MM.1S (cell line): Measurements from ENCODE around the gene KANK4.

ENCODE experiments used
- DNase-seq: peaks from one replicate; pipeline ENCODE4 v3.0.0-alpha.2; 2015
- H2AFZ ChIP-seq: fragments of 300-600 bp; sonication (generic); 2 replicates; pipeline ENCODE4 v1.6.0; 2016; ENCODE audit warnings: antibody characterized with exemption, low read length
- H3F3A ChIP-seq: fragments of 300-600 bp; sonication (generic); 2 replicates; pipeline ENCODE4 v1.6.1; 2016; ENCODE audit warnings: mild to moderate bottlenecking, antibody characterized with exemption, low read length, moderate library complexity, mixed read lengths; ENCODE audit not compliant: insufficient read depth
- H3K27ac ChIP-seq: fragments of 300-600 bp; sonication (generic); 2 replicates; pipeline ENCODE4 v1.5.1; 2016; ENCODE audit warnings: mild to moderate bottlenecking, low read length
- H3K27me3 ChIP-seq: fragments of 300-600 bp; sonication (generic); replicated peaks from 2 replicates; pipeline ENCODE4 v1.6.0; 2016; ENCODE audit warnings: low read length; ENCODE audit not compliant: insufficient read depth
- H3K36me3 ChIP-seq: fragments of 300-600 bp; sonication (generic); replicated peaks from 2 replicates; pipeline ENCODE4 v1.6.1; 2016; ENCODE audit warnings: mild to moderate bottlenecking, low read length, mixed read lengths; ENCODE audit not compliant: insufficient read depth
- H3K4me1 ChIP-seq: fragments of 300-600 bp; sonication (generic); 2 replicates; pipeline ENCODE4 v1.6.1; 2016; ENCODE audit warnings: low read length, mixed read lengths
- H3K4me2 ChIP-seq: fragments of 300-600 bp; sonication (generic); 2 replicates; pipeline ENCODE4 v1.6.0; 2016; ENCODE audit warnings: low read depth, low read length
- H3K4me3 ChIP-seq: fragments of 300-600 bp; sonication (generic); 2 replicates; pipeline ENCODE4 v1.5.1; 2016; ENCODE audit warnings: low read length, mixed read lengths
- H3K79me2 ChIP-seq: fragments of 300-600 bp; sonication (generic); 2 replicates; pipeline ENCODE4 v1.6.1; 2016; ENCODE audit warnings: mixed run types, low read length, mixed read lengths
- H3K9ac ChIP-seq: fragments of 300-600 bp; sonication (generic); 2 replicates; pipeline ENCODE4 v1.6.1; 2016; ENCODE audit warnings: low read length, mixed read lengths
- H3K9me2 ChIP-seq: fragments of 300-600 bp; sonication (generic); replicated peaks from 2 replicates; pipeline ENCODE4 v1.6.1; 2016; ENCODE audit warnings: mild to moderate bottlenecking, low read length, mixed read lengths; ENCODE audit not compliant: insufficient read depth
- H3K9me3 ChIP-seq: fragments of 300-600 bp; sonication (generic); replicated peaks from 2 replicates; pipeline ENCODE4 v1.6.1; 2016; ENCODE audit warnings: mild to moderate bottlenecking, low read length, mixed read lengths; ENCODE audit not compliant: insufficient read depth
- H4K20me1 ChIP-seq: fragments of 300-600 bp; sonication (generic); 2 replicates; pipeline ENCODE4 v1.6.1; 2016; ENCODE audit warnings: mild to moderate bottlenecking, low read length, moderate library complexity, mixed read lengths; ENCODE audit not compliant: insufficient read depth
- EZH2 ChIP-seq: fragments of 300-600 bp; sonication (generic); optimal IDR thresholded peaks from 2 replicates; pipeline ENCODE3; 2017; ENCODE audit warnings: low read depth, mild to moderate bottlenecking, antibody characterized with exemption, low read length, mixed read lengths
- EZH2phosphoT487 ChIP-seq: fragments of 300-600 bp; sonication (generic); IDR thresholded peaks from 2 replicates; pipeline ENCODE4 v1.6.1; 2018; ENCODE audit warnings: antibody characterized with exemption, low read length
- TF ChIP-seq, protein P1 (sequence below): fragments of 300-600 bp; sonication (generic); IDR thresholded peaks from 2 replicates; pipeline ENCODE4 v1.5.1; 2016; ENCODE audit warnings: antibody characterized with exemption, low read length, mixed read lengths

The KANK4 gene

DNA sequence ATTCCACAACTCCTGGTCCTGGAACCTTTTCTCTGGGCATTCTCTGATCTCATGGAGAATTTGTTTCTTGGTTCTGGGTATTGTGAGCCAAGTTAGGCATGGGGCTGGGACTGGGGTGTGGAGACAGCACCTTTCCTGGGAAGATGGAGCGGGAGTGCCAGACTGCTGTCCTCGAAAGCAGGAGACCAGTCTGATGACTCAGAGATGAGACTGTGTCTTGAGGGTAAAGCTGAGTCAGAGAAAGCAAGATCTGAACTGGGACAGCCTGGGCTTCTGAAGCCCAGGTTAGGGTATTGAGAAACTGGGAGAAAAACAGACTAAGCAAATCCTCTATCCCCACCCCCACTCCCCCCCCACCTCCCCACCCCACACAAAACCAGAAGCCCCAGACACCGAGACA lies 2.2 kb upstream of the KANK4 start:
- H3K9ac ChIP-seq = no peak overlapping the region
- H3K4me3 ChIP-seq = no peak overlapping the region
- H3K27ac ChIP-seq = no peak overlapping the region
- H3K36me3 ChIP-seq = no peaks in the 10 kb centered on the region
- no peaks in the 10 kb centered on the region for H4K20me1 ChIP-seq
- DNase-seq = no peak
- no peak overlapping the region for H2AFZ ChIP-seq
- H3F3A ChIP-seq = no peaks in the 10 kb centered on the region
- no peaks in the 10 kb centered on the region for H3K4me1 ChIP-seq
- no peak for TF ChIP-seq EZH2
- no peak for TF ChIP-seq EZH2phosphoT487
- TF ChIP-seq, protein P1, sequence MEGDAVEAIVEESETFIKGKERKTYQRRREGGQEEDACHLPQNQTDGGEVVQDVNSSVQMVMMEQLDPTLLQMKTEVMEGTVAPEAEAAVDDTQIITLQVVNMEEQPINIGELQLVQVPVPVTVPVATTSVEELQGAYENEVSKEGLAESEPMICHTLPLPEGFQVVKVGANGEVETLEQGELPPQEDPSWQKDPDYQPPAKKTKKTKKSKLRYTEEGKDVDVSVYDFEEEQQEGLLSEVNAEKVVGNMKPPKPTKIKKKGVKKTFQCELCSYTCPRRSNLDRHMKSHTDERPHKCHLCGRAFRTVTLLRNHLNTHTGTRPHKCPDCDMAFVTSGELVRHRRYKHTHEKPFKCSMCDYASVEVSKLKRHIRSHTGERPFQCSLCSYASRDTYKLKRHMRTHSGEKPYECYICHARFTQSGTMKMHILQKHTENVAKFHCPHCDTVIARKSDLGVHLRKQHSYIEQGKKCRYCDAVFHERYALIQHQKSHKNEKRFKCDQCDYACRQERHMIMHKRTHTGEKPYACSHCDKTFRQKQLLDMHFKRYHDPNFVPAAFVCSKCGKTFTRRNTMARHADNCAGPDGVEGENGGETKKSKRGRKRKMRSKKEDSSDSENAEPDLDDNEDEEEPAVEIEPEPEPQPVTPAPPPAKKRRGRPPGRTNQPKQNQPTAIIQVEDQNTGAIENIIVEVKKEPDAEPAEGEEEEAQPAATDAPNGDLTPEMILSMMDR = no peak
- H3K9me3 ChIP-seq = no peaks in the 10 kb centered on the region
- no peaks in the 10 kb centered on the region for H3K79me2 ChIP-seq
- H3K27me3 ChIP-seq = no peaks in the 10 kb centered on the region
- no peak overlapping the region for H3K4me2 ChIP-seq
- H3K9me2 ChIP-seq = no peaks in the 10 kb centered on the region

DNA sequence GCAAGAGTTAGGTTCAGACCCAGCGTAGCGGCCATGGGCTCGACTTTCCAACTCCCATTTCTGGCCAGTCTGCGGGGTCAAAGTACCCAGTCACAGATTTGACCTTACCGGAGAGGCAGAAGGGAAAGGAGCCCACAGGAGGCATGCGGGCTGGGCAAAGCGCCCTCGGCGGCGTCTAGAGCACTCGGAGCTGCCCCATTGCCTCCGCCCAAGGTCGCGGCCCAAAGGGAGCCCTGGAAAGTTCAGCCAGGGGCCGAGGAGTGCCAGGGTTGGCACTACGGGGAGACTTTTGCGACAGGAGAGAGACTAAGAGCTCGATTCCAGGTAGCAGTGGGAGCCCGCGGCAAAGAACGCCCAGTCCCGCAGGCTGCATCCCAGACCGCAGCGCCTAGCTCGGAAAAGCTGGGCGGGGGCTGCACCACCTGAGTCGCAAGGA lies 896 bp downstream of the KANK4 start:
- Histone ChIP-seq H3F3A (no peaks in the 10 kb centered on the region), H2AFZ (no peak overlapping the region), H3K36me3 (no peaks in the 10 kb centered on the region), H3K4me2 (no peak overlapping the region), H4K20me1 (no peaks in the 10 kb centered on the region), H3K9ac (no peak overlapping the region), H3K79me2 (no peaks in the 10 kb centered on the region), H3K27ac (no peak overlapping the region), H3K4me3 (no peak overlapping the region), H3K27me3 (no peaks in the 10 kb centered on the region), H3K9me2 (no peaks in the 10 kb centered on the region), H3K4me1 (no peaks in the 10 kb centered on the region), H3K9me3 (no peaks in the 10 kb centered on the region)
- TF ChIP-seq EZH2 (no peak), EZH2phosphoT487 (no peak)
- TF ChIP-seq, protein P1 = no peak
- DNase-seq = no peak

DNA sequence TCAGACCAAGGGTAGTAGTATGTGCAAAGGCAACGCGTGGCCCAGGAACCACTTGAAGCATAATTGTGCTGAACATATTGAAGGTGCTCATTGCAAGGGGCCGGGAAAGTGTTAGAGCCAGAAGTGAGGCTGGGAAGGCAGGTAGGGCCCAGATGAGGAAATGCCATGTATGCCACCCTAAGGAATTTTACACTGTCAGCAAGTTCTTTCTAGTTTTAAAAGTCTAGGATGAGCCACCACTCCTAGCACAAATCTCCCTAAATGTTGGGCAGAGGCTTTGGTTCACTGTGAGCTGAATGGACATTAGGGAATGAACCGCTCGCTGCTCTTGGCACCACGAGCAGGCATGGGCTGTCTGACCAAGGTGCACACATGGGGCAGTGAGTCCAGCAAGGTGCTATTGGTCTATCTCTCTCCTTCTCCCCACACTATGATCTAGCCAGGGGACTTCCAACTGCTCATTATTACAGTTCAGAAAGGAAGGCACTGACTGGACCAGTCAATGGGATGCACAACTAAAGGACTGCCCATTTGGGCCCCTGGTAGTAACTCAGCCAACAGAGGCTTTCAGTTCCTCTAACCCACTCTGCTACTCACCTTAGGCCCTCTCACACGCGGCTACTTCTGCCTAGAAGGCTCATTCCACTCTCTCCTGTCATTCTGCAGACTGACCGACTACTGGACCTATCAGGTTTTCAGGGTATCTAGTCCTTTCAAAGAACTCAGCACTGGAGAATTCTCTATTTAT lies 2.0 kb downstream of the KANK4 start:
- H3K9ac ChIP-seq = no peak overlapping the region
- no peak for DNase-seq

More for the DNA sequence above, 2.0 kb downstream of the KANK4 start:
- Histone ChIP-seq H3K4me2 (no peak overlapping the region), H3K36me3 (no peaks in the 10 kb centered on the region), H4K20me1 (no peaks in the 10 kb centered on the region), H3K27ac (no peak overlapping the region), H3K9me3 (no peaks in the 10 kb centered on the region), H3K4me3 (no peak overlapping the region), H3F3A (no peaks in the 10 kb centered on the region), H3K27me3 (no peaks in the 10 kb centered on the region), H3K4me1 (no peaks in the 10 kb centered on the region), H3K79me2 (no peaks in the 10 kb centered on the region), H3K9me2 (no peaks in the 10 kb centered on the region), H2AFZ (no peak overlapping the region)
- TF ChIP-seq EZH2 = no peak
- TF ChIP-seq, protein P1 = no peak
- TF ChIP-seq EZH2phosphoT487 = no peak
